ENCODE data around the gene TMEM37.

TMEM37 gene

GRCh38 chr2:119419065-119419464 lies 12.6 kb upstream of the TMEM37 start:
- peak; percentile 24 for DNase-seq

- no peak for DNase-seq
Measured at GRCh38 chr2:119419803-119420508, 11.7 kb upstream of the TMEM37 start.

DNA sequence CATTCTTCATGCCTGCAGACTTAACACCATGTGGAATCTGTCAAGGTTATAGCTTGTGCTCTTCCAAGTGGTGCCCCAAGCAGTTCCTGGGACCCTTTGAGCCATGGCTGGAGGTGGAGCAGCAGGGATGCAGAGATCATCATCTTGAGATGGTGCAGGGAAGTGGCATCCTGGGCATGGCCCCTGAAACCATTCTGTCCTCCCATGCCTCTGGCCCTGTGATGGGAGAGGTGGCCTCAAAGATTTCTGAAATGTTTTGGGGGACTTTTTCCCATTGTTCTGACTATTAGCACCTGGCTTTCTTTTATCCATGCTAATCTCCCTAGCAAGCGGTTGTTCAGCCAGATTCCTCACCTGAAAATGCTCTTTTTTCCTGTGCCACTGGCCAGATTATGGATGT lies 10.3 kb upstream of the TMEM37 start:
- DNase-seq: no peak

DNA sequence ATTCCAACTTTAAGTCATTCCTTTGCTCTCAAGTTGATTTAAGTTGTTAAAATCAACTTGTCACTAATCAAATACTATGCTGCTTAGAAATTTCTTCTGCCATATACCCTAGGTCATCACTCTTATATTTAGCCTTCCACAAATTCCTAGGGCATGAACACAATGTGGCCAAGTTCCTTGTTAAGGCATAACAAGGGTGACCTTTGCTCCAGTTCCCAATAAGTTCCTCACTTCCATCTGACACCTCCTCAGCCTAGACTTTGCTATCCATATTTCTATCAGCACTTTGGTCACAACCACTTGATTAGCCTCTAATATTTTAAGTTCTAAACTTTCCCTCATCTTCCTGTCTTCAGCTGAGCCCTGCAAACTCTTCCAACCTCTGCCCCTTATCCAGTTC lies 9.9 kb upstream of the TMEM37 start:
- no peak for DNase-seq

- no peak for DNase-seq
Measured at GRCh38 chr2:119422360-119423107, 9.1 kb upstream of the TMEM37 start.

DNA sequence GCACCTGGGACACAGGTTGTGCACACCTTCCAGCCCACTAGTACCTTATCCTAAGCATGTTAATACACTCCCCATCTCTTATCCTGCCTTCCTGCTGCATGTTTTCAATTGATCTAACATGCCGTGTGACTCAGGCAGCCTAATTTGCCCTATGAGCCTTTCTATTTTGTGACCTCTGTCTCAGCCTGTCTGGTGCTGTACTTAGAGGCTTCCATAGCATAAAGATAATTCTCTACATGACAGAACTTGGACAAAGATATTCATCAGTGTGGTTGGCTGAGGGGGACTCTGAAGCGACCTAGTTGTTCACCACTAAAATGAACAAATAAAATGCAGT lies 8.6 kb upstream of the TMEM37 start:
- DNase-seq: no peak

DNA sequence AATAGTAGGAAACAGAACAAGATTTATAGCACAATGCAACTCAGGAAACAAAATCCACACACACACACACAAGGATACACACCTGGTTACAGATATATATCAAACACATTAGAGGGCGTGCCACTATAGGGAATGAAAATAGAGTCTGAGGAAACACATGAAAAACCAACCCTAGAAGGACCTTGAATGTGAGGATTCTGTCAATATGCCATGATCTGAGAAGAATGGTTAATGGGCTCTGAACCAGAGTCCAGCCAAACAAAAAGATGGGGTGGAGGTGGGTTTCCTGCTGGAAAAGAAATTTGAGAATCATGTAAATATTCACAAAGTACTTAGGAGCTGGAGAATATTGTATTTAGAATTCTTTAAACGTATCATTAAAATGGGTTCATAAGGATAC lies 7.8 kb upstream of the TMEM37 start:
- no peak for DNase-seq

DNA sequence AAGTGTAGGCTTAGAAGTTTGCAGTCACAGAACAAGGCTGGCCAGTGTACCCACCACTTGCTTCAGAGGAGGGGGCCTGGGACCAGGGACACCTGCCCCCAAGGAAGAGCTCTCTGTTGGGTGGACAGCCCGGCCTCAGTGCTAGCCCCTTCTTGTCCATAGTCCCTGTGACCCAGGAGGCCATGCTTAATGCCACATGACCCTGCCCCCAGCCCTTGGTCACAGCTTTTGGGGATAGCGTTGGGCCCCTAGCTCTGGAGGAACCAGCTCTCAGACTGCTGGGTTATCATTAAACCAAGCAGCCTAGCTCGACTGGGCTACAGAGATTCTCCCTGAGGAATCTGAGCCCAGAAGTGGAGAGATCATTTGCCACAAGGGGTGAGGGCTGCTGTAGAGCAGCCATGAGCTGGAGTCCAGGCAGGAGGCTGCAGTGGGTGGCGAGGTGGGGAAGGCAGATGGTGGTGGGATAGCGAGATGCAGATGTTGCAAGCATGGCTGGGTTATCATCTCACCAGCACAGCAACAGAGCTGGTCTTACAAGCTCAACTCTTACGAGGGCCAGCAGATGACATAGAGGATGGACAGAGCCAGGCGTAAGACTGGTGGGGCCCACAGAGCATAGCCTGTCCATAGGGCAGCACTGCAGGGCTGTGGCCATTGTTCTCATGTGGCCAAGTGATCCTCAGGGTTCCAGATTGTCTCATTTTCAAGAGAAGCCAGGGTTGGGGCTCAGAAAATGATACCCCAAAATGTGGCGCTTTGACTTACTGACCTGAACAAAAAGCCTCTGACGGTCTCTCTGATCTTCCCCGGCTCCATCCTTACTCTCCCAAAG lies 7.2 kb upstream of the TMEM37 start:
- DNase-seq: no peak

GRCh38 chr2:119425119-119425405 lies 6.6 kb upstream of the TMEM37 start:
- no peak for DNase-seq

DNA sequence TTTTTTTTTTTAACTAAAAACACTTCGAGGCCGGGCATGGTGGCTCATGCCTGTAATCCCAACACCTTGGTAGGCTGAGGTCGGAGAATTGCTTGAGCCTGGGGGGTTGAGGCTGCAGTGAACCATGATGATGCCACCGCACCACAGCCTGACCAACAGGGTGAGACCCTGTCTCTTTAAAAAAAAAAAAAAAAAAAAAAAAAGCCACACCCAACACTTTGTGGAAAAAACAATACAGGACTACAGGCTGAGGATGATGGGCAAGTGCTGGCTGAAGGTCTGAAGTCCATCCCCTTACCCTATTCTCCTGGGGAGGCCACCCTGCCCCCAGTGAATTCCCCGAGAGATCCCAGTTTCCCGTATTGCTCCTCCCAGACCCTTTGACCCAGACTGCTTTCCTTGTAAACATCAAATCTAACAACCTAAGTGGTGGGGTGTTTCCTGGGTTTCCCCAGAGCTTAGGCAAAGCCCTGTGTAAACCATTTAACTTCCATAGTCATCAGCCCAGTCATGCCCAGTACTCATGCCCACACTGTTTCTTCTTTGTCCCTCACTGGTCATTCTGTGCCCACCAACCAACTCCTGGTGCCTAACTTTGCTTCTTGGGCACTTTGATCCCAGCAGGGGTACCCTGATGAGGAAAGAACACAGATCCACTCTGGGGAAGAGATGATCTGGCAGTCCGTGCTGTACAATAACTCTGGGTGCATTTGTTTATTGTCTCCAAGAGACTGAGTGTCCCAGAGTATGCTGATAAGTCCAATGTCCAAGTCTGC lies 5.8 kb upstream of the TMEM37 start:
- DNase-seq: no peak

DNA sequence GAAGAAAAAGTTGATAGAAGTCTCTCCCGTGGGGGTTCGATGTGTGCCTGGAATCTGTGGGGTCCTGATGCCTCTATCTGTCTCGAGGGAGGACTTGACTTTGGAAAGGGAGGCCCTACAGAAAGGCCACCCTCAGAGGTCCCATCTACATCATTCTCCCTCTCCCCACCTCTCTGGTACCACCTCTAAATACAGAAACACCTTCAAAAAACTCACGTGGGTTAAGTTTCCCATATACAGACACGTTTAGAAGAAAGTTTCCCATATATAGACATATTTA lies 5.3 kb upstream of the TMEM37 start:
- DNase-seq: no peak

- DNase-seq: no peak
Measured at GRCh38 chr2:119426801-119427395, 4.8 kb upstream of the TMEM37 start.

DNA sequence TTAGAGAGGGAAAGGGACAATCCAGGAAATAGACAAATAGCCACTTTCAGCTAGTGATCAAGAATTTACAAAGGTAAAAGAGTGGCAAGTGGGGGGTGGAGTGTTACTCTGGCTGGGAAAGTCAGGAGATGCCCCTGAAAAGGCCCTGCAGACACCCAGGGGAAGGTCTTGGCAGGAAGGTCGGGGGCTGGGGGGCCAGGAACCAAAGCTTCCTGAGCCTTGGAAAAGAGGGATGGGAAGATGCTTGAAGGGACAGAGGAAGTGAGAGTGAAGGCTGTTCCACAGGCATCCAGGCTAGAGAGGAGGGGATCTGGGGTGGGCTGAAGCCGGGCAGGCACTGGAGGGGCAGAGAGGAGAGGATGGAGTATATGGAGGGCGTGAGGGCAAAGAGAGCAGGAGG lies 3.9 kb upstream of the TMEM37 start:
- no peak for DNase-seq

DNA sequence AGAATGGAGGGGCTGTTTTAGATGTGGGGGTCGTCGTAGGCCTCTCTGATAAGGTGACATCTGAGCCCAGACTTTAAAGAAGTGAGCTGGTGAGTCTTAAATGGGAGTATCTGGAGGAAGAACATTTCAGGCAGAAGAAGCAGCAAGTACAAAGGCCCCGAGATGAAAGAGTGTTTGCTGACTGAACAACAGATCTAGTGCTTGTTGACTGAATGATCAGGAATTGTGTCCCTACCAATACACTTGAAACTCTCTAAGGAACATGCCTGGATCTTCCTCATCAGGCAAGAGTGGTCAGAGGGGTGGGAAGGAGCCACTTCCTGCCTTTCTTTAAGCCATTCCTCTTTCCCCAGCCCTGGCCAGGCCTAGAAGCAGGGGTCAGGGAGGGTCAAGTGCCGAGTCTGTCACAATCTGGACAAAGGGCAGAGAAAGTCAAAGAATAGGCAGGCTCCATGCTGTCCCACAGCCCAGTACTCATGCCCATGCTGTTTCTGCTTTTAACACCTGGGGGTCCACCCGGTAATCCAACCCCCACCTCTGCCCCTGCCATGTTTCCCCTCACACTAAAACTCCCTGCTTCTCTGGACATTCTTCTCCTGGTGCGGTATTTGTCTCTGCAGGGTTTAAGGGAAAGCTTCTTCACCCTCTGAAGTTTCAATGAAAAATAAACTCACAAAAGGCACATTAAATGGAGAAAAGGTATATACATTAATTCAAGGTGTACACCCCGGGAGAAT lies 3.0 kb upstream of the TMEM37 start:
- no peak for DNase-seq

DNA sequence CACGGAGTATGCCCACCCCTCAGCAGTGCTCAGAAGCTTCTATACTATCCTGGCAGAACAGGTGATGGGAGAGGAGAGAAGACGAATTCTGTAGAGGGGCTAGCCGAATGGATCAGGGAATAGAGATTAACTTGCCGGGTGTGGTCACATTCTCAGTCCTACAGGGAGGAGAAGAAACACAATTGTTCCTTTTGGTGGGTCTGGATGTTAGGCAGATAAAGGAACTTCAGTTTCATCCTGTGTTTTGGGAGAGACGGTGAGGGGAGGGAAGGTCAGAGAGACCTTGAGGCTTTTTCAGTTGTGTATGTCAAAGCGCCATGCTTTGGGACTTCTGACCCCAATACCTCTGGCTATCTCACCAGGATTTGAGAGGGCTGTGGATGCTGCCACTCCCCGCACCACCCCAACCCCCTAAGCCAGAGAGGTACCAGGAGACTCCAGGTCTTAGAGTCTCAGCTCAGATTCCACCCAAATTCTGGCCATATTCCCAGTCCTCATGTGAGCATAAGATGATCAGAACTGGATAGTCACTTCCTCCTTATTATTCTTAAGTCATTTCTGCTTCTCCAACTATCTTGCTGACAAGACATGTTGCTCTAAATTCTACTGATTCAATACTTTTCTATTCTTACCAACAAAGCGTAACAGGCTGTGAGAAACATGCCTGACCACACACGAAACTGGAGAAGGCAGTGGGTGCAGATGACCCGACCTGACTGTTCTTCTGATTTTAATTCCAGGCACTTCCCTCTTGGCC lies 2.3 kb upstream of the TMEM37 start:
- DNase-seq: peak; percentile 24

DNA sequence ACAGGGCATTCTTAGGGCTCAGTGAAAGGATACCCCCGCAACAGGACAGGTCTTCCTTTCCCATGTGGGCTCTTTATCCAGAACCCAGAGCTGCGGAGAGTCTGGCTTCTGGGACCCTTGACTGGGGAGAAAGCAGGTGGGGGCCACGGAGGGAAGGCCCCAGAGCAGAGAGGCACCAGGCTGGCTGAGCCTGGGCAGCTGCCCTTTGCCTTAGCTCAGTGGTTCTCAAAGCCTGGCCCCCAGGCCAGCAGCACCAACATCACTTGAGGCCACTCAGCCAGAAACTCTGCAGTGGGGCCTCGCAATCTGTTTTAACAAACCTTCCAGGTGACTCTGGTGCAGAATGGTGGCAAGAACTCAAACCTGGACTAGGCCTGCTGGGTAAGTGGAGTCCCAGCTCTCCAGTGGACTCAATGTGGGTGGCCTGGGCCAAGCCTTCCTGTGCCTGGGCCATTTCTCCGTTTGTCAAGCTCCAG lies 1.6 kb upstream of the TMEM37 start:
- no peak for DNase-seq

- DNase-seq: peak; percentile 45
Measured at GRCh38 chr2:119431976-119432850, 559 bp downstream of the TMEM37 start.

DNA sequence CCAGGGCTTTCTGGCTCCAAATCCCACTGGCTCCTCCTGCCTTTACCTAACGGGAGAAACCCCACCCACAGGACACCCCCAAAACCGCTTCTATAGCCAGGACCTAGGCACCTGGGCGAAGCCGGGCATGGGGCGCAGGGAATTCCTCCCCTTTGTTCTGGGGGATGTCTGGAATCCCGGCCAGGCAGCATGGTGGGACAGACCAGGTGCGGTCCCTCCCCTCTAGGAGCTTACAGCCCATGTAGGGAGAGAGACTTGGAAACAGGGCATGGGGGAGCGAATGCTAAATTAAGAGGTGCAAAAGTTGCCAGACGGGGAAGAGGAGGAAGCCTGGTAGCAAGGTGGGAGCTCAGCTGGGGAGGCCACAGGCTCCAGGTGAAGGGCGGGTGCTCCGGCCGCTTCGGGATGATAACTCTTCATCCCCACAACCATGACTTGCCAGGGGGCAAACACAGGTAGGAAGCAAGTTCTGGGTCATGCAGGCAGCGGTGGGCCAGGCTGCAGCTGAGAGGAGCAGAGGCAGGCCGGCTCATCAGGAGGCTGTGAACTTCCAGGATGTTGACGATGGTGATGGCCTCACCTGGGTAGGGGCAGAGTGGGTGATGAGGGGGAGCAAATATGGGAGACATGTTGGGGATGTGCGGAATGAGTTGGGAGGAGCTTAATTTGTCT lies 1.3 kb downstream of the TMEM37 start:
- no peak for DNase-seq

GRCh38 chr2:119433636-119434327 lies 2.1 kb downstream of the TMEM37 start:
- no peak for DNase-seq
